HUES64 (cell line): ENCODE measurements around the gene DMRTA2.

Experiments
- H3K27ac ChIP-seq: 2 replicates; pipeline ENCODE4 v1.7.0; 2013; ENCODE audit warnings: low read depth, low read length, inconsistent platforms
- H3K27me3 ChIP-seq: 2 replicates; pipeline ENCODE4 v1.6.1; 2013; ENCODE audit warnings: mild to moderate bottlenecking, low read length; ENCODE audit not compliant: insufficient read depth
- H3K36me3 ChIP-seq: 2 replicates; pipeline ENCODE4 v1.6.1; 2013; ENCODE audit warnings: mild to moderate bottlenecking, low read length; ENCODE audit not compliant: insufficient read depth
- H3K4me1 ChIP-seq: 2 replicates; pipeline ENCODE4 v1.6.1; 2013; ENCODE audit warnings: mild to moderate bottlenecking, low read length, moderate library complexity; ENCODE audit not compliant: insufficient read depth
- H3K4me3 ChIP-seq: 2 replicates; pipeline ENCODE4 v1.5.1; 2013; ENCODE audit warnings: mild to moderate bottlenecking, low read length, moderate library complexity
- H3K9ac ChIP-seq: 2 replicates; pipeline ENCODE4 v1.6.1; 2013; ENCODE audit warnings: mild to moderate bottlenecking, low read depth, low read length
- H3K9me3 ChIP-seq: 2 replicates; pipeline ENCODE4 v1.6.1; 2013; ENCODE audit warnings: low read depth, low read length; ENCODE audit not compliant: insufficient read depth
- WGBS: fragments of 150-250, 120-280 bp; methylation state at CpG from one replicate; pipeline ENCODE4 v1.1.7; 2013; ENCODE audit warnings: missing lambda C conversion rate; 5-methylcytosine and 5-hydroxymethylcytosine counted together

The DMRTA2 gene

DNA sequence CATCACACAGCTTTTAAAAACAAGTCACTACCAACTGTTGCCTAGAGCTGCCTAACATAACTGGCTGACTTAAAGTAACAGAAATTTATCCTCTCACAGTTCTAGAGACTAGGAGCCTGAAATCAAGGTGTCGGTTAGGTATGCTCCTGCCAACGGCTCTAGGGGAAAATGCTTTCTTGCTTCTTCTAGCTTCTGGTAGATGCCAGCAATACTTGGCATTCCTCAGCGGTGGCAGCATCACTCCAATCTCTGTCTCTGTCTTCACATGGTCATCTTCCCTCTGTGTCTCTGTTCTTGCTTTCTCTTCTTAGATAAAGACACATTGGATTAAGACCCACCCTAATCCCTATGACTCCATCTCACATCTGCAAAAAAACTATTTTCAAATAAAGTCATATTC is 51.5 kb downstream of the DMRTA2 start:
- 62% methylated on average over 3 of the region's 3 CpGs for WGBS
- H3K9ac ChIP-seq = no peak overlapping the region
- no peak overlapping the region for H3K27ac ChIP-seq
- H3K27me3 ChIP-seq = peaks cover 19% of the 10 kb centered on the region
- H3K9me3 ChIP-seq = 0 out of 2 replicates have a peak, but pooled peaks cover 2% of the 10 kb centered on the region
- H3K36me3 ChIP-seq = no peaks in the 10 kb centered on the region
- 0 out of 2 replicates have a peak, but pooled peaks cover 3% of the 10 kb centered on the region for H3K4me1 ChIP-seq
- no peak overlapping the region for H3K4me3 ChIP-seq

GRCh38 chr1:50369830-50370229 is 53.4 kb downstream of the DMRTA2 start:
- Histone ChIP-seq H3K9me3 (no peaks in the 10 kb centered on the region), H3K27me3 (peaks cover 34% of the 10 kb centered on the region), H3K4me3 (no peak overlapping the region), H3K9ac (no peak overlapping the region), H3K36me3 (no peaks in the 10 kb centered on the region), H3K27ac (no peak overlapping the region), H3K4me1 (0 out of 2 replicates have a peak, but pooled peaks cover 3% of the 10 kb centered on the region)
- WGBS = 78% methylated on average over 7 of the region's 7 CpGs

DNA sequence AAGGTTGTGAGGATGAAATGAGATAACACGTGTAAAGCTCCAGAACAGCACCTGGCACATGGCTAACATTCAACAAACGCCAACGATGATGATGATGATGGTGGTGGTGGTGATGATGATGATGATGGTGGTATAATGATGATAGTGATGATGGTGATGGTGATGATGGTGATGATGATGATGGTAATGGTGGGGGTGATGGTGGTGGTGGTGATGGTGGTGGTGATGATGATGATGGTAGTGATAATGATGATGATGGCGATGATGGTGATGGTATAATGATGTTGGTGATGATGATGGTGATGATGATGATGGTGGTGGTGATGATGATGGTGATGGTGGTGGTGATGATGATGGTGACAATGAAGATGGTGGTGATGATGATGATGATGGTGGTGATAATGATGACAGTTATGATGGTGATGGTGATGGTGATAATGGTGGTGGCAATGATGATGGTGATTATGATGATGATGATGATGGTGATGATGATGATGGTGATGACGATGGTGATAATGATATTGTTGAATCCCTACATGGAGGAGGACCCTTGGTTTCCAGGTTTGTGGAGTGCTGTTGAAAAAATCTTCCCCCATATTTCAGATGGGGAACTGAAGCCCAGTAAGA is 54.1 kb downstream of the DMRTA2 start:
- WGBS = 87% methylated on average over 5 of the region's 5 CpGs
- Histone ChIP-seq H3K9me3 (no peaks in the 10 kb centered on the region), H3K9ac (no peak overlapping the region), H3K4me1 (0 out of 2 replicates have a peak, but pooled peaks cover 3% of the 10 kb centered on the region), H3K27ac (no peak overlapping the region), H3K27me3 (peaks cover 34% of the 10 kb centered on the region), H3K36me3 (no peaks in the 10 kb centered on the region), H3K4me3 (no peak overlapping the region)

DNA sequence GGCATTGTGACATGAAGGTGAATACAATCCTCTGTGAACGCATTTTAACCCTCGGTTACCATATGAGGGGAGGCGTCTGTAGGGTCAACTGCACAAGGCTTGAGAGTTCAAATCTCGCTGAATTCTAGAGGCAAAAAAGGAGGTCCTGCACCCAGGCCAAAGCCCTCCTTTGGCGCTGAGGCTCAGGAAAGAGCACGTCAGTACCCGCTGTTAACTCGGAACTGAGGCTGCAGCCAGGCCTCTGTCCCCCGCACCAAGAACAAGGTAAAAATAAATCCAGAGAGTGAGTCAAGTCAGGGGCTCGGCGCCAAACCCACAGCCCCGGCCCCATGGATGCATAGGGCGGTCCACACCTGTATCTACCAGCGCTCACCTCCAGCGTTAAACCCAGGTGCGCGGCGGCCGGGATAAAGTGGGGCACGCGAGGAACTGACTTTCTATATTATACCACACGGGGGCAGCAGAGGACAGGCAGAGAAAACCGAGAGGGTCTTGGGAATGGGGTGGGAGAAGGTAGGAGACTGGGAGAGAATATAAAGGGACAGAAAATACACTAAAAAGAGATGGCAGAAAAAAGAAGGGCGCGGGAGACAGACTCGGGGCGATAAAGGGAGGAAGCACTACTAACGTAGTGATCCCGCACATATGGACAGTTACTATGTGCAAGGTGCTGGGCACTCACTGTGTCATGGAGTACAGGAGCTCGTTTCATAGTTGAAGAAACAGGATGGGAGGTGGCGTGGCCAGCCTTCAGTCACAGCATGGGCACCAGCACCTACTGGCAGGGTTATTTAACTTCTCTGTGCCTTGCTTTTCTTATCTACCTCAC is 54.9 kb downstream of the DMRTA2 start:
- Histone ChIP-seq H3K4me1 (0 out of 2 replicates have a peak, but pooled peaks cover 3% of the 10 kb centered on the region), H3K9ac (no peak overlapping the region), H3K36me3 (no peaks in the 10 kb centered on the region), H3K27ac (no peak overlapping the region), H3K4me3 (no peak overlapping the region), H3K27me3 (peaks cover 34% of the 10 kb centered on the region), H3K9me3 (no peaks in the 10 kb centered on the region)
- WGBS = 34% methylated on average over 29 of the region's 31 CpGs
